GM19025 (cell line): ENCODE results near the gene CRKL.
"Not testable (repeated sequence)": the region's sequence is repeated elsewhere in the genome, so short reads cannot be mapped to it uniquely, and the experiment has no call there.

Experiments
- ATAC-seq: cut with Tn5 transposase; IDR thresholded peaks from one replicate; pipeline ENCODE4 v1.9.1; 2021; ENCODE audit warnings: mild to moderate bottlenecking, low read depth, moderate library complexity; ENCODE audit not compliant: unreplicated experiment

CRKL gene

GRCh38 chr22:20899827-20900423 is 17.3 kb upstream of the CRKL start:
- no peak for ATAC-seq

- not testable (repeated sequence) for ATAC-seq
Observed at GRCh38 chr22:20901093-20902033, 15.8 kb upstream of the CRKL start.

- ATAC-seq: no peak
Observed at GRCh38 chr22:20903093-20903492, 14.1 kb upstream of the CRKL start.

DNA sequence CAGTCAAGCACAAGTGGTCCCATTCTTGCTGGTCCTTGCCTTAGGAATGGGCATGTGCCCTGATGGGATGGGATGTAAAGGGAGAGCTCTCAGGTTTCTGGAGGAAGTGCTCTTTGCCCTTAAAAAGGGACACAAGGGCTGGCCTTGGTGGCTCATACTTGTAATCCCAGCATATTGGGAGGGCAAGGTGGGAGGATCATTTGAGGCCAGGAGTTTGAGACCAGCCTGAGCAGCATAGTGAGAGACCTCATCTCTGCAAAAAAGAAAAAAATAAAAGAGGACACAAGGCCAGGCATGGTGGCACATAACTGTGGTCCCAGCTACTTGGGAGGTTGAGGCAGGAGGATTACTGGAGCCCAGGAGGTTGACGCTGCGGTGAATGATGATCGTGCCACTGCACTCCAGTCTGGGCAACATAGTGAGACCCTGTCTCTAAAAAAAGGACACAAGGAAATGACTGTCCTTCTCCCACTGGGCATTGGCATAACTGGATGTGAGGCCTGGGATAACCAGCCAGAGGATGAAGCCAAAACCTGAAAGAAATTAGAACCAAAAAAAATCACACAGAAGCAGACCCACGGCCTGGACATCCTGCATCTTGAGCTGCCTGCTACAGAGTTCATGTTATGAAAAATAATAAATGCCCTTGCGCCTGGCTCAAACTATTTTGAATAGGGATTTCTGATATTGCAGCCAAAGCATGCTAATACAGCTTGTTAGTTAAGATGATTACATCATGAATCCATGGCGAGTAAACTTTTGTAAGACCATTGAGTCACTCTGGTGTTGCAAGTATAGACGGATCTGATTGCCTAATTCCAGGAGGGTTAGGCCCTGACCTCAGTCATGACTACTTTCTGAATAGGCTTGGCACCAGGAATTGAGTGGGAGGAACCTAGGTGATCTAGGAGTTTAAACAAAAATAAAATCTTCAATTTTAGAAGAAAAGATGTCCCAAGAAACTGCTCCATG is 12.9 kb upstream of the CRKL start:
- ATAC-seq: no peak

DNA sequence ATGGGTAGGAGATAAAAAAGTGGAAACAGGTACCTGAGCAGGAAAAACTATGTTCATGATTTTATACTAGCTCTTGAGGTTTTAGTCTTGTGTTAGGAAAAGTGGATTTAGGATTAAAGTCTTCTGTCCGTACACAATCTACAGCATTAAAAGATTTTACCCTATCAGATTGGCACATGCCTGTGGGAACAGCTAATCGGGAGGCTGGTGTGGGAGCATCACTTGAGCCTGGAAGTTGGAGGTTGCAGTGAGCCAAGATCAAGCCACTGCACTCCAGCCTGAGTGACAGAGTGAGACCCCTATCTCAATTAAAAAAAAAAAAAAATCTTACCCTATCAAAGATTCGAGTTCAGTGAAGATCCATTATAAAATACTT is 12.2 kb upstream of the CRKL start:
- ATAC-seq: no peak

DNA sequence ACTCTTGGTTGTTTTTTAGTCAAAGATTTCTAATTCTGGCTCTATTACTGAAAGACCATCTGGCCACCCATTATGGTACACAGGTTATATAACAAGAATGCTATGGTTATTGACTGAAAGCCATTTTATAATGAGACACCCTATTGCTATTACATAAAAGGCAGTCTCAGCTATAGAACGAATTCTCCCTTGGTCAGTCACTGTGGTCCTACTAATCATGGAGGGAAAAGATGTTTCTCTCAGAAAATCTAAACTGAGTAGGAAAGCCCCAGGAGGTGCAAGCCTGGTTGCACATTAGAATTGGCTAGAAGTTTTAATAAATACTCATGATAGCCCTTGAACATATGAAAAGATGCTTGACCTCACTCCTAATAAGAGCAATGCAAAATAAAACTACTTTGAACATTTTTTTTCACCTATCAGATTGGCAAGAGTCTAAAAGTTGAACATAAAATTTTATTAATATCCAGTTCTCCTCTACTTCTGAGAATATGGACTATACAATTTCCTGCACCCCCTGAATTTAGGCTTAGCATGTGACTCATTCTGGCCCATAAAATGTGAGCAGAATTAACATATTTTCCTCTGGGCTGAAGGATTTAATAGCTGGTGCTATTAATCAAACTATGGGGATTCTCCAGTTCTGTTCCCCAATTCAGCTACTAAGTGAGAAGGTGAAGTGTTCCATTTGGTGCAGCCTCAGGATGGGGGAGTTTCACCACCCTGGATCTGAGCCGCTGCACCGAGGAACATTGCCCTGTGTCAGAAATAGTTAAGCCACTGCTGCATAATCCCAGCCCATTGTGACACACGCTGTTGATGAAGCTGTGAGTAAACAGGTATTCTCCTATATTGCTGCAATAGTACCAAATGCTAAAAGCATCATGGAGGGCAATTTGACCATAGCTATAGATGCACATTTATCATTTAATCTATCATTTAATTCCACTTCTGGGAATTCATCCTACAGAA is 11.5 kb upstream of the CRKL start:
- no peak for ATAC-seq

DNA sequence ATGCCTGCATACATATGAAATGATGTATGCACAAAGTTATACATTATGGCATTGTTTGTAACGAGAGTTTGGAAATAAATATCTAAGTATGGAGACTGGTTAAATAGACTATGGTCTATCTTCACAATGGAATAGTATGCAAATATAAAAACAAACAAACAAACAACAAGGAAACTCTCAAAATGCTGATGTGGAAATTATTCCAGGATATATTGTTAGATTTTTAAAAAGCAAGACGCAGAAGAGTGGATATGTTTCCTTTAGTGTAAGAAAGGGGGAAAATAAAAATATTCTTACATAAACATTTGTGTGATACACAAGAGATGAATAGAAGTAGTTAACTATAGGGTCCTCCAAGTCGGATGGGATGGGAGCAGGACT is 10.8 kb upstream of the CRKL start:
- no peak for ATAC-seq

- not testable (repeated sequence) for ATAC-seq
Observed at GRCh38 chr22:20908717-20909116, 8.5 kb upstream of the CRKL start.

GRCh38 chr22:20909543-20910303 is 7.5 kb upstream of the CRKL start:
- no peak for ATAC-seq

DNA sequence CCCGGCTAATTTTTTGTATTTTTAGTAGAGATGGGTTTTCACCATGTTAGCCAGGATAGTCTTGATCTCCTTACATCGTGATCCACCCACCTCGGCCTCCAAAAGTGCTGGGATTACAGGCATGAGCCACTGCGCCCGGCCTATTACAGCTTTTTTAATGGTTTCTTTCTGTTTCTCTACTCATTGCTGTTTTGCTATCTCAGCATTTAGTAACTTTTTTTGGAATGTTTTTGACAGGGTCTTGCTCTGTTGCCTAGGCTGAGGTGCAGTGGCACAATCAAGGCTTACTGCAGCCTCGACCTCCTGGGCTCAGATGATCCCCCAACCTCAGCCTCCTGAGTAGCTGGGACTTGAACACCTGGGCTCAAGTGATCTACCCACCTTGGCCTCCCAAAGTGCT is 4.7 kb upstream of the CRKL start:
- ATAC-seq: no peak

DNA sequence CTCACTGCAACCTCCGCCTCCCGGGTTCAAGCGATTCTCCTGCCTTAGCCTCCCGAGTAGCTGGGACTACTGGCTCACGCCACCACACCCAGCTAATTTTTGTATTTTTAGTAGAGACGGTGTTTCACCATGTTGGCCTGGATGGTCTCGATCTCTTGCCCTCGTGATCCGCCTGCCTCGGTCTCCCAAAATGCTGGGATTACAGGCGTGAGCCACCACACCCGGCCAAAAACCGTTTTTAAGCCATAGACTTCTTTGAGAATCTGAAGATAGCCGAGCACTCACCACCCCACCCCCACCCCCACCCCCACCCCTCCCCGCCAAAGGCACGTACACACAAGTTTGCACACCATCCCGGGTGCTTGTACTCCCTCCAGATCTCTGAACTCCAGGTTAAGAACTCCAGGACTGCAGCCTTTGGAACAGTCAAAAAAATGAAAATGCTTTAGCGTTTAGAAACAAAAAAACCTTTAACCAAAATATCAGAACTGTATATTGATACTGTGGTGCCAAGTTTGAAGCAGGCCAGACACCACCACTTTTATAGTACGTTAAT is 1.5 kb downstream of the CRKL start:
- no peak for ATAC-seq

- ATAC-seq: no peak
Observed at GRCh38 chr22:20919718-20920117, 2.5 kb downstream of the CRKL start.

DNA sequence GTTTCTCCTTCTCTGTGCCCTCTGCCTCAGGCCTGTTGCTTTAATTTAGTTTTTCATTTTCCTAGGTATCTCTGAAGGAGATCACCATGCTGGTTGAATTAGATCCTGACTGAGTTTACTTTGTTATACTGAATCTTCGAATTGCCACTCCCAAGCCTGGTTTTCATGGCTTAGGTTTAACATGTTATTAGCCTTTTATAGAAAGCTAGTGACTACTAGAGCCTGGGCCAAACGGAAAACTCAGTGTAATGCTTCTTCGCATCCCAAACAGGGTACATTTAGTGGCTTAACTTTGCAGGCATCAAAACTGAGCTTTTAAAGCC is 3.6 kb downstream of the CRKL start:
- ATAC-seq: no peak

- no peak for ATAC-seq
Observed at GRCh38 chr22:20922141-20922751, 5.0 kb downstream of the CRKL start.

GRCh38 chr22:20926243-20926642 is 9.0 kb downstream of the CRKL start:
- no peak for ATAC-seq

- ATAC-seq: no peak
Observed at GRCh38 chr22:20927940-20928572, 10.8 kb downstream of the CRKL start.

DNA sequence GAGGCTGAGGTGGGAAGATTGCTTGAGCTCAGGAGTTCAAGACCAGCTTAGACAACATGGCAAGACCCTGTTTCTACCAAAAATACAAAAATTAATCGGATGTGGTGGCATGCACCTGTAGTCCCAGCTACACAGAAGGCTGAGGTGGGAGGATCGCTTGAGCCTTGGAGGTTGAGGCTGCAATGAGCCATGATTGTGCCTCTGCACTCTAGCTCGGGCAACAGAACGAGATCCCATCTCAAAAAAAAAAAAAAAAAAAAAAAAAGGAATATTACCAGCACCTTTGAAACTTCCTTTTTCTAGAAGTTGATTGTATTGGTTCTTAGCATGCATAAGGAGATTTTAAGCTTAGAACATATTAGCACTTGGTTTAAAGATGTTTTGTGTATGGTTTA is 11.4 kb downstream of the CRKL start:
- ATAC-seq: no peak

DNA sequence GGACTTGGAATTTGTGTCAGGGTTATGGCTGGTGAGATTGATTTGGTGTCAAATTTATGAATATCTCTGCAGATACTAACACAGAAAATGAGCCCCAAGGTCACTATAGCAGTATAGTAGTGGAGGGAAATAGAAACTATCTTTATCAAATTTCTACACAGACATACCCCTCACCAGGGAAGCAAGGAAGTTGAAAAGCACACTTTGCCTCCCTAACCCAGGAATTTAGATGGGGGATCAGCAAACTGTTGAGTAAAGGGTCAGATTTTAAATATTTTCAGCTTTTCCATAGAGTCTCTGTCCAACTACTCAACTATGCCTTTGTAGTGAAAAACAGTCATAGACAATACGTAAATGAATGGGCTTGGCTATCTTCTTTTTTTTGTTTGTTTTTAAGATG is 12.8 kb downstream of the CRKL start:
- no peak for ATAC-seq
